Measurements from ENCODE around the gene LIM2. TPM values are rescaled to one million over a fixed set of nuclear protein-coding genes. Genes with fewer than 3 reads are reported as not detected.

LIM2 gene
- total RNA-seq, 1 donor from 2014 or later = not detected

- intact Hi-C loops (cut with micrococcal nuclease) = no loop called here
- peak; percentile 16 for ATAC-seq (ENCODE audit: low read depth)
- TF ChIP-seq, protein P1, sequence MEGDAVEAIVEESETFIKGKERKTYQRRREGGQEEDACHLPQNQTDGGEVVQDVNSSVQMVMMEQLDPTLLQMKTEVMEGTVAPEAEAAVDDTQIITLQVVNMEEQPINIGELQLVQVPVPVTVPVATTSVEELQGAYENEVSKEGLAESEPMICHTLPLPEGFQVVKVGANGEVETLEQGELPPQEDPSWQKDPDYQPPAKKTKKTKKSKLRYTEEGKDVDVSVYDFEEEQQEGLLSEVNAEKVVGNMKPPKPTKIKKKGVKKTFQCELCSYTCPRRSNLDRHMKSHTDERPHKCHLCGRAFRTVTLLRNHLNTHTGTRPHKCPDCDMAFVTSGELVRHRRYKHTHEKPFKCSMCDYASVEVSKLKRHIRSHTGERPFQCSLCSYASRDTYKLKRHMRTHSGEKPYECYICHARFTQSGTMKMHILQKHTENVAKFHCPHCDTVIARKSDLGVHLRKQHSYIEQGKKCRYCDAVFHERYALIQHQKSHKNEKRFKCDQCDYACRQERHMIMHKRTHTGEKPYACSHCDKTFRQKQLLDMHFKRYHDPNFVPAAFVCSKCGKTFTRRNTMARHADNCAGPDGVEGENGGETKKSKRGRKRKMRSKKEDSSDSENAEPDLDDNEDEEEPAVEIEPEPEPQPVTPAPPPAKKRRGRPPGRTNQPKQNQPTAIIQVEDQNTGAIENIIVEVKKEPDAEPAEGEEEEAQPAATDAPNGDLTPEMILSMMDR (IDR thresholded peaks at IDR 0.05) = no peak
- Mint-ChIP-seq H3K4me1 (peaks cover 10% of the 10 kb centered on the region), H3K36me3 (ENCODE audit: low read depth) (no peaks in the 10 kb centered on the region), H3K9me3 (no peaks in the 10 kb centered on the region), H3K27ac (peak within 1 kb of the TSS; percentile 47), H3K4me3 (no peak within 1 kb of the TSS), H3K27me3 (no peaks in the 10 kb centered on the region)
- ChIA-PET POLR2A (interaction anchor here (1.0 kb wide), 1 partner anchor 33 kb away, joined by 3 read pairs; no protein-coding TSS in a partner anchor), CTCF (no interaction called here)
- no peak for DNase-seq
Measured at GRCh38 chr19:51372649-51373504, 14.9 kb downstream of the LIM2 start, which contains the start of gene NKG7. NKG7 (minus strand) TSS chr19:51372654; CDS start chr19:51372535, 119 bp downstream.

DNA sequence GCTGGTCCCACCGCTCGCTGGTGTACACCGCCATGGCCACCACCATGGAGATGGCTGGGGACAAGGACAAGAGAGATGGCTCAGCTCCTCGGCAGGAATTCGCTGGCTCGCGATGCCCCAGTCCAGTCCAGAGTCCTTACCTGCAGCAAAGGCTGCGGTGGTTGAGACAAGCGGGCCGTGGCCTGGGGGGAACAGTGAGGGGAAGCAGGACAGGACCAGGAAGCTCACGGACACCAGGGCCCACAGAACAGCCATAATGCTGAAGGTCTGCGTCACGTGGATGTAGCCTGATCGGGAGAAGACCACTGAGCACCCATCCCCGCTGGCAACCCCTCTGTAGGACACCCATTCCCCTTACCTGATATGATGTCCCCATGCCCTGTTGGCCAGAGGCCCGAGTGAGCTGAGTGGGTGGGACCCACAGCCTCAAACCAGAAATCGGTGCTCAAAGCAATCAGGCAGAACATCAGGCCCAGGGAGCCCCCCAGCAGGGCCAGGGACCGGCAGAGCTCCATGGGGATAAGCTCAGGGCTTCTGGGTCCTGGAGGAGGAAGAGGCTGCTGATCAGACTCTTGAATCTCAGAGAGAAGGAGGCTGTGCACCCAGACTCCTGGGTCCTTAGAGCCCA lies 15.6 kb downstream of the LIM2 start:
- CTCF ChIA-PET = interaction anchor here (0.6 kb wide), 1 partner anchor 32 kb away, joined by 3 read pairs; no protein-coding TSS in a partner anchor
- intact Hi-C loops (cut with micrococcal nuclease) = no loop called here

GRCh38 chr19:51371186-51371690 lies 16.5 kb downstream of the LIM2 start:
- TF ChIP-seq, protein P1 (IDR thresholded peaks at IDR 0.05) = no peak
- CTCF ChIA-PET = interaction anchor here (0.6 kb wide), 1 partner anchor 31 kb away, joined by 3 read pairs; no protein-coding TSS in a partner anchor
- DNase-seq (no peak), ATAC-seq (ENCODE audit: low read depth) (no peak)
- POLR2A ChIA-PET = interaction anchor here (0.5 kb wide), 1 partner anchor 881 kb away, joined by 3 read pairs; no protein-coding TSS in a partner anchor
- no peak overlapping the region for H3K27ac Mint-ChIP-seq
- H3K27me3 Mint-ChIP-seq = no peaks in the 10 kb centered on the region
- peaks cover 7% of the 10 kb centered on the region for H3K36me3 Mint-ChIP-seq (ENCODE audit: low read depth)
- H3K4me3 Mint-ChIP-seq = no peak overlapping the region
- no peaks in the 10 kb centered on the region for H3K9me3 Mint-ChIP-seq
- peaks cover 15% of the 10 kb centered on the region for H3K4me1 Mint-ChIP-seq
- intact Hi-C loops (cut with micrococcal nuclease) = no loop called here

More for the DNA sequence above, 15.6 kb downstream of the LIM2 start:
- POLR2A ChIA-PET = interaction anchor here (1.0 kb wide), 1 partner anchor 33 kb away, joined by 3 read pairs; no protein-coding TSS in a partner anchor
- Mint-ChIP-seq H3K27ac (peak overlapping the region; percentile 47), H3K4me3 (no peak overlapping the region), H3K27me3 (no peaks in the 10 kb centered on the region), H3K4me1 (peaks cover 12% of the 10 kb centered on the region), H3K36me3 (ENCODE audit: low read depth) (no peaks in the 10 kb centered on the region), H3K9me3 (no peaks in the 10 kb centered on the region)
- ATAC-seq (ENCODE audit: low read depth) (no peak), DNase-seq (no peak)
- TF ChIP-seq, protein P1 (IDR thresholded peaks at IDR 0.05) = no peak

- H3K4me3 Mint-ChIP-seq = peak overlapping the region; percentile 1
- CTCF ChIA-PET = no interaction called here
- peaks cover 23% of the 10 kb centered on the region for H3K4me1 Mint-ChIP-seq
- ATAC-seq (ENCODE audit: low read depth) (no peak), DNase-seq (no peak)
- POLR2A ChIA-PET = interaction anchor here (0.7 kb wide), 1 partner anchor 47 kb away, joined by 3 read pairs; the partner anchor contains the start of gene SIGLEC10
- no peaks in the 10 kb centered on the region for H3K27me3 Mint-ChIP-seq
- intact Hi-C loops (cut with micrococcal nuclease) = no loop called here
- no peaks in the 10 kb centered on the region for H3K9me3 Mint-ChIP-seq
- peaks cover 12% of the 10 kb centered on the region for H3K36me3 Mint-ChIP-seq (ENCODE audit: low read depth)
- no peak overlapping the region for H3K27ac Mint-ChIP-seq
- TF ChIP-seq, protein P1 (IDR thresholded peaks at IDR 0.05) = no peak
Measured at GRCh38 chr19:51370230-51370629, 17.5 kb downstream of the LIM2 start.

Measured in activated B cell treated with CpG ODN at 0.5 μM for 24 hours (primary cell).